Parathyroid adenoma (tissue), 2 donors: ENCODE results near the gene FLYWCH2.
A peak's percentile ranks its signal among the peaks of the same experiment; 100 is the strongest.

Experiments
- H2AFZ ChIP-seq: fragments of 300-600 bp; sonication (generic); one replicate; pipeline ENCODE4 v1.7.0; 2017; ENCODE audit warnings: antibody characterized with exemption, mild to moderate bottlenecking
- H3K27ac ChIP-seq: fragments of 300-600 bp; sonication (generic); one replicate; pipeline ENCODE4 v1.7.0; 2017
- H3K27me3 ChIP-seq: fragments of 300-600 bp; sonication (generic); one replicate; pipeline ENCODE4 v1.7.0; 2017; ENCODE audit warnings: low read length; ENCODE audit not compliant: control insufficient read depth, insufficient read depth
- H3K36me3 ChIP-seq: fragments of 300-600 bp; sonication (generic); one replicate; pipeline ENCODE4 v1.7.0; 2017; ENCODE audit warnings: low read length; ENCODE audit not compliant: control insufficient read depth, insufficient read depth
- H3K4me1 ChIP-seq: fragments of 300-600 bp; sonication (generic); one replicate; pipeline ENCODE4 v1.7.0; 2017; ENCODE audit warnings: control low read depth
- H3K4me2 ChIP-seq: fragments of 300-600 bp; sonication (generic); one replicate; pipeline ENCODE4 v1.7.0; 2017; ENCODE audit warnings: low read length
- H3K4me3 ChIP-seq: fragments of 300-600 bp; sonication (generic); one replicate; pipeline ENCODE4 v1.7.0; 2017; ENCODE audit warnings: low read depth, low read length
- H3K79me2 ChIP-seq: fragments of 300-600 bp; sonication (generic); one replicate; pipeline ENCODE4 v1.7.0; 2017; ENCODE audit warnings: control low read depth
- H3K9ac ChIP-seq: fragments of 300-600 bp; sonication (generic); one replicate; pipeline ENCODE4 v1.7.0; 2017; ENCODE audit warnings: mild to moderate bottlenecking
- H3K9me3 ChIP-seq: fragments of 300-600 bp; sonication (generic); one replicate; pipeline ENCODE4 v1.7.0; 2017; ENCODE audit warnings: low read length; ENCODE audit not compliant: control insufficient read depth
- TF ChIP-seq, protein P1 (sequence below): fragments of 300-600 bp; sonication (generic); IDR thresholded peaks from one replicate; pipeline ENCODE4 v1.7.0; 2017; ENCODE audit warnings: antibody characterized with exemption, mild to moderate bottlenecking
- donor health status: primary hyperparathyroidism.

FLYWCH2 gene, protein sequence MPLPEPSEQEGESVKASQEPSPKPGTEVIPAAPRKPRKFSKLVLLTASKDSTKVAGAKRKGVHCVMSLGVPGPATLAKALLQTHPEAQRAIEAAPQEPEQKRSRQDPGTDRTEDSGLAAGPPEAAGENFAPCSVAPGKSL

DNA sequence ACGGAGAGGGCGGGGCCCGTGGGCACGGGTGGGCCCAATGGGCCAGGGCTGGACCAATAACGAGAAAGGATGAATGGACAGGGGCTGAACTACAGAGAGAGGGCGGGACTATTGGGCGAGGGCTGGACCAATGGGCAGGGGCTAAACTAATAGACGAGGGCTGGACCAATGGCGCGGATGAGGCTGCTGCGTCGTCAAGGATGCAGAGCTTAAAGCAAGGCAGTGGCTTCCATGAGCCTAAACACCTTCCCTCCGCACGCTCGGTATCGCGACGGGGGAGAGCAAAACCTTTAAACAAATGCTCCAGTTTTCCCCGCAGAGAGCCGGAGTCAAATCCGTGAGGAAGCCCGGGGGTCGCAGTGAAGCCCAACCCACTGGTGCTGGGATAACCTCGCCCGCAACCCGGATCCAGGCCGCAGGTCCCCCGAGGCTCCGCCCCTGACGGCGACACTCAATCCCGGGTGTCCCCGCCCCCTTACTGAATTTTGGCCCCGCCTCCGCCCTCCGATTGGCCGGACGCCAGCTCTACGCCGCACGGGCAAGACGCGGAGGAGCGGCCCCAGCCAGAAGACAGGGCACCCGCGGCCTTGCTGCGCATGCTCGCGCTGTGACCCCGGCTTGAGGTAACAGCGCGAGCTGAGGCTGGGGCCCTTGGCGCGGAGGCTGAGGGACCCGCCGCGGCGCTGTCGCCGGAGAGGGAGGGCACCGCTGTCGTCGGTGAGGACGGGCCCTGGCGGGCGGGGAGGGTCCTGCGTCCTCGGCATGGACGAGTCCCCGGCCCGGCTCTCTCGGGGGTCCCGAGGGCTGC lies at the start of gene FLYWCH2:
Gene FLYWCH2, plus strand, starts transcription at position 566 of the 808 bp plus-strand sequence. CDS start 13,235 bp downstream, outside the sequence.
- H3K4me1 ChIP-seq: peaks cover 5% of the 10 kb centered on the region
- TF ChIP-seq, protein P1, sequence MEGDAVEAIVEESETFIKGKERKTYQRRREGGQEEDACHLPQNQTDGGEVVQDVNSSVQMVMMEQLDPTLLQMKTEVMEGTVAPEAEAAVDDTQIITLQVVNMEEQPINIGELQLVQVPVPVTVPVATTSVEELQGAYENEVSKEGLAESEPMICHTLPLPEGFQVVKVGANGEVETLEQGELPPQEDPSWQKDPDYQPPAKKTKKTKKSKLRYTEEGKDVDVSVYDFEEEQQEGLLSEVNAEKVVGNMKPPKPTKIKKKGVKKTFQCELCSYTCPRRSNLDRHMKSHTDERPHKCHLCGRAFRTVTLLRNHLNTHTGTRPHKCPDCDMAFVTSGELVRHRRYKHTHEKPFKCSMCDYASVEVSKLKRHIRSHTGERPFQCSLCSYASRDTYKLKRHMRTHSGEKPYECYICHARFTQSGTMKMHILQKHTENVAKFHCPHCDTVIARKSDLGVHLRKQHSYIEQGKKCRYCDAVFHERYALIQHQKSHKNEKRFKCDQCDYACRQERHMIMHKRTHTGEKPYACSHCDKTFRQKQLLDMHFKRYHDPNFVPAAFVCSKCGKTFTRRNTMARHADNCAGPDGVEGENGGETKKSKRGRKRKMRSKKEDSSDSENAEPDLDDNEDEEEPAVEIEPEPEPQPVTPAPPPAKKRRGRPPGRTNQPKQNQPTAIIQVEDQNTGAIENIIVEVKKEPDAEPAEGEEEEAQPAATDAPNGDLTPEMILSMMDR: no peak
- peaks cover 6% of the 10 kb centered on the region for H3K79me2 ChIP-seq
- H3K9me3 ChIP-seq: no peaks in the 10 kb centered on the region
- no peaks in the 10 kb centered on the region for H3K27me3 ChIP-seq
- H3K36me3 ChIP-seq: no peaks in the 10 kb centered on the region
- H3K4me3 ChIP-seq: peak within 1 kb of the TSS; percentile 90
- H2AFZ ChIP-seq: peak within 1 kb of the TSS; percentile 69
- H3K4me2 ChIP-seq: peak within 1 kb of the TSS; percentile 86
- H3K9ac ChIP-seq: peak within 1 kb of the TSS; percentile 67
- H3K27ac ChIP-seq: peak within 1 kb of the TSS; percentile 90

DNA sequence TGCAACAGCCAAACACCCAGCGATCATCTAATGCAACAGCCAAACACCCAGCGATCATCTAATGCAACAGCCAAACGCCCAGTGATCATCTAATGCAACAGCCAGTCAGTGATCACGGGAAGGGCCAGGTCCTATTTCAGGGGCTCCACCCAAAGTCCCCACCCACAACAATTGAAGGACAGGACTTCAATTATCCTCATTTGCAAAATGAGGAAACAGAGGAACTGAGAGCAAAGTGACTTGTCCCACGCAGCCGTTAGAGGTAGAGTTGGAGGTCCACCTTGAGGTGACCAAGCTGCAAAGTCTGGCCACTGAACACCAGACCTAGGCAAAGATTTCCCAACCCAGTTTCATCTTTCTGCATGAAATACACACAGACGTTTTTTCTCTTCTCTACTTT lies 49.2 kb upstream of the FLYWCH2 start:
- TF ChIP-seq, protein P1: no peak
- no peaks in the 10 kb centered on the region for H3K27me3 ChIP-seq
- no peak overlapping the region for H3K27ac ChIP-seq

DNA sequence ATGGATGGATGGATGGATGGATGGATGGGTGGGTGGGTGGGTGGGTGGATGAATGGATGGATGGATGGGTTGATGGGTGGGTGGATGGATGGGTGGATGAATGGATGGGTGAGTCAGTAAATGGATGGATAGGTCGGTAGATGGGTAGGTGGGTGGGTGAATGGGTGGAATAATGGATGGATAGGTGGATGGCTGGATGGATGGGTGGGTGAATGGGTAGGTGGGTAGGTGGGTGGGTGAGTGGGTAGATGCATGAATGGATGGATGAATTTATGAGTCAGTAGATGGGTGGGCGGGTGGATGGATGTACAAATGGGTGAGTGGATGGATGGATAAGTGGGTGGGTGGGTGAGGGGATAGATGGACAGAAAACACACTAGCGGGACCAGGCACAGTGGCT lies 48.0 kb upstream of the FLYWCH2 start:
- H3K4me3 ChIP-seq: no peak overlapping the region
- no peaks in the 10 kb centered on the region for H3K27me3 ChIP-seq
- no peaks in the 10 kb centered on the region for H3K36me3 ChIP-seq
- TF ChIP-seq, protein P1: no peak
- H3K27ac ChIP-seq: no peak overlapping the region
- H3K4me2 ChIP-seq: no peak overlapping the region
- peaks cover 12% of the 10 kb centered on the region for H3K4me1 ChIP-seq
- no peaks in the 10 kb centered on the region for H3K9me3 ChIP-seq
- H3K79me2 ChIP-seq: peaks cover 2% of the 10 kb centered on the region
- H2AFZ ChIP-seq: no peak overlapping the region
- H3K9ac ChIP-seq: no peak overlapping the region

More for the DNA sequence above, 49.2 kb upstream of the FLYWCH2 start:
- peaks cover 20% of the 10 kb centered on the region for H3K4me1 ChIP-seq
- H3K9ac ChIP-seq: no peak overlapping the region
- no peak overlapping the region for H3K4me3 ChIP-seq
- H3K9me3 ChIP-seq: no peaks in the 10 kb centered on the region
- H3K36me3 ChIP-seq: no peaks in the 10 kb centered on the region
- no peak overlapping the region for H3K4me2 ChIP-seq
- no peak overlapping the region for H2AFZ ChIP-seq
- H3K79me2 ChIP-seq: peaks cover 2% of the 10 kb centered on the region

DNA sequence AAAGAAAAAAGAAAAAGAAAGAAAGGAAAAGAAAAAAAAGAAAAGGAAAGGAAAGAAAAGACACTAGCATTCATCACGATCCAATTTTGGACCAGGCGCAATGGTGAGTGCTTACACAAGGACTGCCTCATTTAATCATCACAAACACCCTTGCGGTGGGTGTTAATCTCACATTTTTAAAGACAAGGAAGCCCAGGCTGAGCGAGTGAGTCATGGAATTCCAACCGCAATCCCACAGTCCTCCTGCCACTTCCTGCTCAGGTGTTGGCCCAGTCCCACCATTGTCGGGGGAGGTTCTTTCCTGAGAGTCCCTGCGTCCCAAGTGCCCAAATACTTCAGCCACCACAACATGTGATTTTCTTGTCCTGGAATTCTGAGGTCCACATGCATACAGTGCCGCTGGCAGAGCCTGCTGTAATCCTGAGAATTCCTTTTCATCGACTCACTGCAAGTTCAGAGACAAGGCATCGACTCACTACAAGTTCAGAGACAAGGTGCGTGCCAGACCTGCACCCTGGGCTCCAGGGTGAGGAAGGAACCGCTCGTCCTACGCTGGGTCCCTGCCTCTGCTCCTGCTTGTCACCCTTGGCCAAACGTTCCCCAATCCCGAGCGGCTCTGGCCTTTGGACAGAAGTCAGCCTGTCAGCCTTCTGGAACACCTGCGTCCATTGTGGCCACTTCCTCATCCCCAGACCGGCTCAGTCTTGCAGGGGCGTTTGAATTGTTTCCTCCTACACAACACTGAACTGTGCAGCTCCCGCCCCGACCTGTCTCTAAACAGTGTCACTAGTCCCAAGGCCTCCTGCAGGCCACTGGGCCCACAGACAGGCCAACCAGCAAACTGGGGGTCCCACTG lies 47.1 kb upstream of the FLYWCH2 start:
- Histone ChIP-seq H3K4me1 (peaks cover 3% of the 10 kb centered on the region), H3K27me3 (no peaks in the 10 kb centered on the region), H3K4me3 (no peak overlapping the region), H3K9me3 (no peaks in the 10 kb centered on the region), H3K36me3 (no peaks in the 10 kb centered on the region), H3K27ac (no peak overlapping the region), H2AFZ (no peak overlapping the region), H3K9ac (no peak overlapping the region), H3K79me2 (no peaks in the 10 kb centered on the region), H3K4me2 (no peak overlapping the region)
- TF ChIP-seq, protein P1: no peak
